Endothelial cell of umbilical vein (primary cell): ENCODE data around the gene LCOR. TPM values are rescaled to one million over a fixed set of nuclear protein-coding genes. Genes with fewer than 3 reads are reported as not detected.

Experiments
- BruUV-seq: library from RNA; stranded (reverse); fragments of 400-500 nt; replicated peaks from 2 replicates; lab custom pipeline; 2021; lab: Mats Ljungman, UMichigan
- CTCF ChIA-PET: fragments of 300-600, 350-600 bp; sonication (Branson Sonifier 250); formaldehyde crosslinking; loops from one replicate; lab custom pipeline; 2021; ENCODE audit warnings: antibody characterized with exemption, inconsistent platforms; lab: Charles Lee
- POLR2A ChIA-PET: fragments of 300-600, 350-600 bp; sonication (Branson Sonifier 250); formaldehyde crosslinking; loops from one replicate; lab custom pipeline; 2021; ENCODE audit warnings: antibody characterized with exemption, inconsistent platforms; lab: Charles Lee
- DNase-seq: peaks from one replicate; pipeline ENCODE4 v3.0.0-alpha.2; 2011; ENCODE audit warnings: low read depth, low spot score
- FAIRE-seq: peaks from 2 replicates; lab custom pipeline; 2011; peaks lifted over from hg19 to GRCh38; lab: Jason Lieb, UNC
- H2AFZ ChIP-seq: 2 replicates; pipeline ENCODE4 v1.6.0; 2012; ENCODE audit warnings: low read depth, low read length, control low read depth, inconsistent platforms
- H3K27ac ChIP-seq: 2 replicates; pipeline ENCODE4 v1.5.1; 2011; ENCODE audit warnings: low read depth, mild to moderate bottlenecking, control low read depth, low read length, moderate library complexity; ENCODE audit not compliant: insufficient read depth
- H3K27me3 ChIP-seq, 2 experiments: 2 replicates each; pipeline versions ENCODE4 v1.6.0 to v1.6.1; 2011; ENCODE audit warnings: low read length in 2 of 2, mixed read lengths in 1 of 2; ENCODE audit not compliant: control insufficient read depth in 2 of 2, insufficient read depth in 2 of 2
- H3K36me3 ChIP-seq, 2 experiments: 2 replicates in 1 of 2; 3 replicates in 1 of 2; pipeline ENCODE4 v1.5.1; 2011; ENCODE audit warnings: low read length in 2 of 2, mild to moderate bottlenecking in 1 of 2, moderate library complexity in 1 of 2; ENCODE audit not compliant: control insufficient read depth in 2 of 2, insufficient read depth in 2 of 2; ENCODE audit errors: extremely low read depth in 1 of 2
- H3K4me1 ChIP-seq: 3 replicates; pipeline ENCODE4 v1.5.1; 2011; ENCODE audit warnings: mild to moderate bottlenecking, low read length; ENCODE audit not compliant: control insufficient read depth, insufficient read depth; ENCODE audit errors: extremely low read depth
- H3K4me2 ChIP-seq: 2 replicates; pipeline ENCODE4 v1.6.1; 2011; ENCODE audit warnings: low read length, control low read depth, mixed read lengths; ENCODE audit not compliant: insufficient read depth
- H3K4me3 ChIP-seq, 3 experiments: fragments of 200-600 bp in 1 of 3; sonication (generic), shearing (Covaris generic) in 1 of 3; replicated peaks in 1 of 3; 2 replicates each; pipeline ENCODE4 v1.5.1; 2011 to 2016; ENCODE audit warnings: control low read depth in 3 of 3, low read length in 3 of 3, mild to moderate bottlenecking in 2 of 3, inconsistent platforms in 1 of 3, low read depth in 1 of 3, moderate library complexity in 1 of 3; ENCODE audit not compliant: insufficient read depth in 1 of 3
- H3K79me2 ChIP-seq: 2 replicates; pipeline ENCODE4 v1.6.0; 2012; ENCODE audit warnings: low read length, inconsistent platforms; ENCODE audit not compliant: control insufficient read depth, insufficient read depth
- H3K9ac ChIP-seq: replicated peaks from 2 replicates; pipeline ENCODE3; 2011; ENCODE audit warnings: low read length, control low read depth; ENCODE audit not compliant: insufficient read depth; ENCODE audit errors: extremely low read depth
- H3K9me1 ChIP-seq: replicated peaks from 3 replicates; pipeline ENCODE4 v1.6.0; 2011; ENCODE audit warnings: mild to moderate bottlenecking, low read length; ENCODE audit not compliant: control insufficient read depth, insufficient read depth; ENCODE audit errors: extremely low read depth
- H3K9me3 ChIP-seq: replicated peaks from 2 replicates; pipeline ENCODE4 v1.5.1; 2012; ENCODE audit warnings: low read length, inconsistent platforms; ENCODE audit not compliant: control insufficient read depth, insufficient read depth
- H4K20me1 ChIP-seq: replicated peaks from 2 replicates; pipeline ENCODE3; 2011; ENCODE audit warnings: mild to moderate bottlenecking, low read length; ENCODE audit not compliant: control insufficient read depth, insufficient read depth; ENCODE audit errors: extremely low read depth
- EZH2 ChIP-seq: IDR thresholded peaks from 2 replicates; pipeline ENCODE4 v1.6.1; 2012; ENCODE audit warnings: borderline replicate concordance, low read depth, mild to moderate bottlenecking, moderate library complexity, low read length, inconsistent platforms; ENCODE audit not compliant: severe bottlenecking
- FOS ChIP-seq: IDR thresholded peaks from 2 replicates; pipeline ENCODE4 v1.6.1; 2011; ENCODE audit warnings: mild to moderate bottlenecking, low read length, moderate library complexity, borderline replicate concordance; ENCODE audit not compliant: insufficient read depth
- GATA2 ChIP-seq: IDR thresholded peaks from 2 replicates; pipeline ENCODE4 v1.7.0; 2011; ENCODE audit warnings: low read depth, mild to moderate bottlenecking, moderate library complexity, mixed read lengths, low read length; ENCODE audit not compliant: insufficient read length, insufficient read depth
- JUN ChIP-seq: IDR thresholded peaks from 2 replicates; pipeline ENCODE4 v1.6.1; 2011; ENCODE audit warnings: borderline replicate concordance, low read depth; ENCODE audit not compliant: insufficient read length, insufficient read depth
- MYC ChIP-seq: IDR thresholded peaks from one replicate; pipeline ENCODE4 v1.6.1; 2011; ENCODE audit warnings: mild to moderate bottlenecking, low read depth, low read length
- POLR2A ChIP-seq: IDR thresholded peaks from 2 replicates; pipeline ENCODE4 v1.6.1; 2012; ENCODE audit warnings: low read depth, mild to moderate bottlenecking, control low read depth, low read length
- POLR2AphosphoS5 ChIP-seq: IDR thresholded peaks from 2 replicates; pipeline ENCODE4 v1.6.1; 2012; ENCODE audit warnings: low read depth, mild to moderate bottlenecking, control low read depth, low read length, moderate library complexity; ENCODE audit not compliant: insufficient read depth
- dilution Hi-C: fragments of 300-500 bp; cut with MboI; formaldehyde crosslinking; loops from one replicate; pipeline ENCODE4 v1.15.0; 2019; ENCODE audit warnings: low sequenced_read_pairs; ENCODE audit not compliant: extremely low pct_ligation_motif_present
- intact Hi-C: fragments of 100-400 bp; cut with micrococcal nuclease; formaldehyde crosslinking; loops from one replicate; pipeline ENCODE4 v1.10.0; 2022
- polyA plus RNA-seq, 4 experiments: library from polyadenylated mRNA; depleted of rRNA in 3 of 4; stranded (reverse) in 3 of 4; unstranded in 1 of 4; fragments of >200 nt; gene quantifications; 2 replicates each; pipeline versions ENCODE4 v1.2.1 to v1.2.3, GENCODE V29; 2011 to 2012; ENCODE audit warnings: missing spikeins in 1 of 4
- total RNA-seq: library from RNA; stranded (reverse); gene quantifications from 2 replicates; pipeline ENCODE4 v1.2.3, GENCODE V29; 2021
- TF ChIP-seq, protein P1 (sequence below), 2 donors: IDR thresholded peaks; 1 replicate in 1 of 2; 2 replicates in 1 of 2; pipeline ENCODE4 v1.5.1; 2011; ENCODE audit warnings: low read length in 2 of 2, mild to moderate bottlenecking in 2 of 2, moderate library complexity in 2 of 2, control low read depth in 1 of 2, inconsistent platforms in 1 of 2, low read depth in 1 of 2; ENCODE audit not compliant: insufficient read depth in 1 of 2; ENCODE audit errors: extremely low read depth in 1 of 2
- TF ChIP-seq, protein P2 (sequence below): IDR thresholded peaks from 2 replicates; pipeline ENCODE4 v1.6.1; 2011; ENCODE audit not compliant: insufficient read depth, insufficient read length

The LCOR gene
- total and polyA plus RNA-seq, 2 donors (not counting 3 experiments of a cell fraction or from before 2014, with no cell fraction given): 11.6 to 39.0 TPM

DNA sequence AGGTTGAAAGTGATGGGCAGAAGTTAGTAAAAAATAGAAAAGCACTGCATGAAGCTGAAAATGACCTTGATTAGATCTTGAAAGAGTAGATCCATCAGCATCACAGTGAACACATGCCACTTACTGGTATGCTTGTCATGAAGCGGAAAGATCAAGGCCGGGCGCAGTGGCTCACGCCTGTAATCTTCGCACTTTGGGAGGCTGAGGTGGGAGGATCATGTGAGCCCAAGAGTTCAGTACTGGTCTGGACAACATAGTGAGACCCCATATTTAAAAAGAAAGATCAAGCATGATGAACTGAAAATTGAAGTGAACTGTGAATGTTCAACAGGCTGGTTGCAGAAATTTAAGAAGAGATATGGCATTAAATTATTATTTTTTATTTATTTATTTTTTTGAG, 18.0 kb downstream of the LCOR start:
- BruUV-seq: no TSS peak
- H3K27me3 ChIP-seq: no peaks in the 10 kb centered on the region
- H3K4me1 ChIP-seq: no peaks in the 10 kb centered on the region
- CTCF ChIA-PET: interaction anchor here (1.0 kb wide), 1 partner anchor 175 kb away, joined by 4 read pairs; no protein-coding TSS in a partner anchor
- no peak for DNase-seq
- H3K79me2 ChIP-seq: peaks cover 88% of the 10 kb centered on the region
- no peak for TF ChIP-seq MYC
- TF ChIP-seq JUN: no peak
- TF ChIP-seq, protein P1, sequence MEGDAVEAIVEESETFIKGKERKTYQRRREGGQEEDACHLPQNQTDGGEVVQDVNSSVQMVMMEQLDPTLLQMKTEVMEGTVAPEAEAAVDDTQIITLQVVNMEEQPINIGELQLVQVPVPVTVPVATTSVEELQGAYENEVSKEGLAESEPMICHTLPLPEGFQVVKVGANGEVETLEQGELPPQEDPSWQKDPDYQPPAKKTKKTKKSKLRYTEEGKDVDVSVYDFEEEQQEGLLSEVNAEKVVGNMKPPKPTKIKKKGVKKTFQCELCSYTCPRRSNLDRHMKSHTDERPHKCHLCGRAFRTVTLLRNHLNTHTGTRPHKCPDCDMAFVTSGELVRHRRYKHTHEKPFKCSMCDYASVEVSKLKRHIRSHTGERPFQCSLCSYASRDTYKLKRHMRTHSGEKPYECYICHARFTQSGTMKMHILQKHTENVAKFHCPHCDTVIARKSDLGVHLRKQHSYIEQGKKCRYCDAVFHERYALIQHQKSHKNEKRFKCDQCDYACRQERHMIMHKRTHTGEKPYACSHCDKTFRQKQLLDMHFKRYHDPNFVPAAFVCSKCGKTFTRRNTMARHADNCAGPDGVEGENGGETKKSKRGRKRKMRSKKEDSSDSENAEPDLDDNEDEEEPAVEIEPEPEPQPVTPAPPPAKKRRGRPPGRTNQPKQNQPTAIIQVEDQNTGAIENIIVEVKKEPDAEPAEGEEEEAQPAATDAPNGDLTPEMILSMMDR (IDR thresholded peaks at IDR 0.05; ENCODE audit: extremely low read depth in 1 of 2, insufficient read depth in 1 of 2, low read depth in 1 of 2, low read length in 2 of 2): no peak
- no peak for TF ChIP-seq EZH2
- TF ChIP-seq, protein P2, sequence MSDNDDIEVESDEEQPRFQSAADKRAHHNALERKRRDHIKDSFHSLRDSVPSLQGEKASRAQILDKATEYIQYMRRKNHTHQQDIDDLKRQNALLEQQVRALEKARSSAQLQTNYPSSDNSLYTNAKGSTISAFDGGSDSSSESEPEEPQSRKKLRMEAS: no peak
- TF ChIP-seq GATA2: no peak
- no peak for TF ChIP-seq POLR2A
- TF ChIP-seq FOS: no peak
- no peak for TF ChIP-seq POLR2AphosphoS5
- no peak overlapping the region for H3K9ac ChIP-seq
- no peak for FAIRE-seq
- no peaks in the 10 kb centered on the region for H3K9me3 ChIP-seq
- H3K4me3 ChIP-seq: no peak overlapping the region
- dilution Hi-C loops (no loop called here), intact Hi-C loops (no loop called here)
- H3K4me2 ChIP-seq: no peak overlapping the region
- H3K36me3 ChIP-seq: no peaks in the 10 kb centered on the region
- H3K9me1 ChIP-seq: no peaks in the 10 kb centered on the region
- POLR2A ChIA-PET: no interaction called here
- peaks cover 5% of the 10 kb centered on the region for H4K20me1 ChIP-seq
- H3K27ac ChIP-seq: no peak overlapping the region
- no peak overlapping the region for H2AFZ ChIP-seq
